ENCODE results near the gene LYAR.

Gene LYAR, protein sequence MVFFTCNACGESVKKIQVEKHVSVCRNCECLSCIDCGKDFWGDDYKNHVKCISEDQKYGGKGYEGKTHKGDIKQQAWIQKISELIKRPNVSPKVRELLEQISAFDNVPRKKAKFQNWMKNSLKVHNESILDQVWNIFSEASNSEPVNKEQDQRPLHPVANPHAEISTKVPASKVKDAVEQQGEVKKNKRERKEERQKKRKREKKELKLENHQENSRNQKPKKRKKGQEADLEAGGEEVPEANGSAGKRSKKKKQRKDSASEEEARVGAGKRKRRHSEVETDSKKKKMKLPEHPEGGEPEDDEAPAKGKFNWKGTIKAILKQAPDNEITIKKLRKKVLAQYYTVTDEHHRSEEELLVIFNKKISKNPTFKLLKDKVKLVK

DNA sequence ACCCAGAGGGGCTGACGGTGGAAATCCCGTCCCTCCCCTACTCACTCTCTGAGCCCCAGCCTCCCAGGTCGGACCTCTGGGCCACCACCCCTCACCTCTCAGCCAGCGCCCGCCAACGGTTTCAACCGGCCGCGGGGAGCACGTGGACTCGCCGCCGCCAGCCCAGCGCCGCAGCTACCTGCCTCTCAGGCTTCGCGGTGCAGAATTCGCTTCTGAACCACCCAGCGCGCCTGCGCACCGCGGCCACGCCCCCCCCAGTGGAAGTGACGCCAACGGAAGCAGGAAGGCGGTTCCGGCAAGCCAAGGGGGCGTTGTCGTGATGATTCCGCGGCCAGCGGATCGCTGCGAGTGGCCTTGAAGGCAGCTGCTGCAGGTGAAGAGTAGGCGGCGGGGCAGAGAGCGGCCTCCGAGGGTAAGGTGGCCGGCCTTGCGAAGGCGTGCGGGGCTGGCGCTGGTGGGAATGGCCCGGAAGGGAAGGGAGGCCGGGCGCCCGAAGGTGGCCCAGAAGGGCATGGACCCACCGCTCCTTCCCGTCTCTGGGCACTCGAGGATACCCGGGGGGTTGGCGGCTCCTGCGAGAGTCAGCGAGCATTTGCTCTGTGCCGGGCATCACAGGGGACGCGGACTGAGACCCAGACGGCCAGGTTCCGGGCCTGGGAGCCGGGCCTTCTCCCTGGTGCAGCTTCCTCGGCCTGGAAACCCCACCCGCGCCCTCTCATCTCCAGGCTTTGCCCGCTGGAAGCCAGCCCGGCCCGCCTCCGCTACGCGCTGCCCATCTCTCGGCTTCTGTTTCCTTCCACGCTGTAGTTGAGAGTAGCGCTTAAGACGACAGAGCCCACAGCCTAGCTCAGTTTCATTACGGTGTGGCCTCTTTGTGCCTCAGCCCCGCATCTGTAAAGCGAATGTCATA is at the start of gene LYAR, which contains the start of gene ZBTB49:
TSS of gene LYAR (minus strand) at position 214 of the 910 bp plus-strand sequence. CDS start 6,412 bp downstream, outside the sequence.
TSS of gene ZBTB49 (plus strand) at position 311 of the 910 bp plus-strand sequence. CDS start 9,695 bp downstream, outside the sequence.
- peaks cover 27% of the 10 kb centered on the region for H3K4me1 ChIP-seq (ENCODE audit: insufficient read depth, low read length, severe bottlenecking)
- H3F3A ChIP-seq (ENCODE audit: insufficient read depth, low read length) = no peaks in the 10 kb centered on the region
- peak within 1 kb of the TSS; percentile 100 for H3K4me3 ChIP-seq (ENCODE audit: low read depth, low read length, poor library complexity, severe bottlenecking)
- H3K9me2 ChIP-seq (ENCODE audit: low read depth, low read length) = no peaks in the 10 kb centered on the region
- H3K36me3 ChIP-seq (ENCODE audit: insufficient read depth, low read length) = peaks cover 17% of the 10 kb centered on the region
- no peak within 1 kb of the TSS for H2AFZ ChIP-seq (ENCODE audit: low read length)
- H3K4me2 ChIP-seq (ENCODE audit: low read length) = peak within 1 kb of the TSS; percentile 97
- H3K9ac ChIP-seq (ENCODE audit: low read length) = peak within 1 kb of the TSS; percentile 99
- H3K27me3 ChIP-seq (ENCODE audit: insufficient read depth, low read length) = no peaks in the 10 kb centered on the region
- TF ChIP-seq, protein P1, sequence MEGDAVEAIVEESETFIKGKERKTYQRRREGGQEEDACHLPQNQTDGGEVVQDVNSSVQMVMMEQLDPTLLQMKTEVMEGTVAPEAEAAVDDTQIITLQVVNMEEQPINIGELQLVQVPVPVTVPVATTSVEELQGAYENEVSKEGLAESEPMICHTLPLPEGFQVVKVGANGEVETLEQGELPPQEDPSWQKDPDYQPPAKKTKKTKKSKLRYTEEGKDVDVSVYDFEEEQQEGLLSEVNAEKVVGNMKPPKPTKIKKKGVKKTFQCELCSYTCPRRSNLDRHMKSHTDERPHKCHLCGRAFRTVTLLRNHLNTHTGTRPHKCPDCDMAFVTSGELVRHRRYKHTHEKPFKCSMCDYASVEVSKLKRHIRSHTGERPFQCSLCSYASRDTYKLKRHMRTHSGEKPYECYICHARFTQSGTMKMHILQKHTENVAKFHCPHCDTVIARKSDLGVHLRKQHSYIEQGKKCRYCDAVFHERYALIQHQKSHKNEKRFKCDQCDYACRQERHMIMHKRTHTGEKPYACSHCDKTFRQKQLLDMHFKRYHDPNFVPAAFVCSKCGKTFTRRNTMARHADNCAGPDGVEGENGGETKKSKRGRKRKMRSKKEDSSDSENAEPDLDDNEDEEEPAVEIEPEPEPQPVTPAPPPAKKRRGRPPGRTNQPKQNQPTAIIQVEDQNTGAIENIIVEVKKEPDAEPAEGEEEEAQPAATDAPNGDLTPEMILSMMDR (IDR thresholded peaks at IDR 0.05; ENCODE audit: low read length) = no peak
- no peak for TF ChIP-seq EZH2 (IDR thresholded peaks at IDR 0.05; ENCODE audit: borderline replicate concordance, low read length)
- peaks cover 22% of the 10 kb centered on the region for H3K79me2 ChIP-seq (ENCODE audit: insufficient read depth, low read length)
- H3K9me3 ChIP-seq (ENCODE audit: low read length) = no peaks in the 10 kb centered on the region
- no peaks in the 10 kb centered on the region for H4K20me1 ChIP-seq (ENCODE audit: insufficient read depth, low read length)
- H3K27ac ChIP-seq (ENCODE audit: low read depth, low read length, poor library complexity, severe bottlenecking) = no peak within 1 kb of the TSS

DNA sequence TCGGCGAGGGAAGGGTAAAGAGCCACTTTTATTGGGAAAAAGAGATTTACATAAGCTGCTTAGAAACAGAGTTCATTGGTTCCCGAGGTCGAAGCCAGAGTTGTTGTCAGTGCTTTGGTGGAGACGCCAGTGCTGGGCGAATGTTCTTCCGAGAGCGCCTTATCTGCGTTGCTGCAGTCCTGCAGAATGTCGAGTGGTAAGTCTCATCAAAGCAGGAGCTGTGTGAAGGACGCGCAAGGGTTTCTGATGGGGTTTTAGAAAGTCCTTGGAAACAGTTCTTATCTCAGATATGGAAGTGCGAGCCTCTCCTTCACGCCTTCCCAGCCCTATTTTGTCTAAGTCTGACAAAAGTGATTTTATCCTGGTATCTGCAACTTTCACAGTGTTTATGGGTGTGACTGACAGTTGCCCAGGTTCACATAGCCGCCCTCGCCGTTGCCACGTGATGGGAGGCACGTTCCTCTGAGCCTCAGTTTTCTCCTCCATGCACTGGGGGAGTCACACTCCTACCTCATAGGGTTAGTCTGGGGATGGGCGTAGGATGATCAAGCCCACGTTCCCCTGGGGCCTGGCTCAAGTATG is 49.6 kb upstream of the LYAR start:
- no peaks in the 10 kb centered on the region for H3K79me2 ChIP-seq (ENCODE audit: insufficient read depth, low read length)
- no peaks in the 10 kb centered on the region for H4K20me1 ChIP-seq (ENCODE audit: insufficient read depth, low read length)
- H3K27me3 ChIP-seq (ENCODE audit: insufficient read depth, low read length) = no peaks in the 10 kb centered on the region
- no peaks in the 10 kb centered on the region for H3F3A ChIP-seq (ENCODE audit: insufficient read depth, low read length)
- H3K4me2 ChIP-seq (ENCODE audit: low read length) = no peak overlapping the region
- H3K27ac ChIP-seq (ENCODE audit: low read depth, low read length, poor library complexity, severe bottlenecking) = no peak overlapping the region
- H2AFZ ChIP-seq (ENCODE audit: low read length) = no peak overlapping the region
- no peak overlapping the region for H3K9ac ChIP-seq (ENCODE audit: low read length)
- H3K9me3 ChIP-seq (ENCODE audit: low read length) = no peaks in the 10 kb centered on the region
- no peaks in the 10 kb centered on the region for H3K36me3 ChIP-seq (ENCODE audit: insufficient read depth, low read length)
- peaks cover 37% of the 10 kb centered on the region for H3K4me1 ChIP-seq (ENCODE audit: insufficient read depth, low read length, severe bottlenecking)
- TF ChIP-seq, protein P1 (IDR thresholded peaks at IDR 0.05; ENCODE audit: low read length) = no peak
- no peak for TF ChIP-seq EZH2 (IDR thresholded peaks at IDR 0.05; ENCODE audit: borderline replicate concordance, low read length)
- no peak overlapping the region for H3K4me3 ChIP-seq (ENCODE audit: low read depth, low read length, poor library complexity, severe bottlenecking)
- H3K9me2 ChIP-seq (ENCODE audit: low read depth, low read length) = no peaks in the 10 kb centered on the region

DNA sequence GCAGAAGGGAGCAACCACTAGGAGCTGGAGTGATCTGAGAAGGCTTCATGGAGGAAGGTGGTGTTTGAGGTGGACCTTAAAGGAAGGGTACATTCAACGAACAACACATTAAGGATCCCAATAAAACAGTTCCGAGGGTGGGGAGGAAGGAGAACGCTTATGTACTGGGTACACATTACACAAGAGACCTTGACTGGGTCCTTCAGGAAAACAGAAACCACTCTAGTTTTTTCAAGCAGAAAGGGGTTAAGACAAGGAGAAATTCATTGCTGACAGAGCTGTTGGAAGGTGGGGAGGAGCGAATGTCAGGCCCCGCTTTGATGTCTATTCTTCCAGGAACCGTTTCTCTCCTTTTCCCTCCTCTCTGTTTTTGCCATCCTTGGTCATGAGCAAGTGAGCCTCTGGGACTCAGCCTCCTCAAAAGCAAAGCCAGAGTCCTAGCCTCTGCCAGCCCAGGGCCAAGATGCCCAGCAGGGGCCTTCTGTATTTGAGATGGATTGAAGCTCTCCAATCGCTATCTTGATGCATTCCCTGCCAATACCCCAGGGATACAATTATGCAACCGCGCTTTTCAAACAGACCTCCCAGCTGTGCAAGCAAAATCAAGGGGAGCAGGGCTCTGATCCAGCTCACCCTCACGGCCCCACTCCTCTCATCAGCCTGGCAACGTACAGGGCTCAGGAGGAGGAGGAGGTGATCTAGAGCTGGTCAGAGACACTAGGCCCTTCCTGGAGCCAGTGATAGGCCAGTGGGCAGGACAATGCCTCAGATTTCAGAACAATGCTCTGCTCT is 48.5 kb upstream of the LYAR start:
- no peaks in the 10 kb centered on the region for H3K36me3 ChIP-seq (ENCODE audit: insufficient read depth, low read length)
- H3K9me3 ChIP-seq (ENCODE audit: low read length) = no peaks in the 10 kb centered on the region
- H3K4me3 ChIP-seq (ENCODE audit: low read depth, low read length, poor library complexity, severe bottlenecking) = no peak overlapping the region
- H3K79me2 ChIP-seq (ENCODE audit: insufficient read depth, low read length) = no peaks in the 10 kb centered on the region
- H2AFZ ChIP-seq (ENCODE audit: low read length) = no peak overlapping the region
- no peaks in the 10 kb centered on the region for H3K27me3 ChIP-seq (ENCODE audit: insufficient read depth, low read length)
- H3K9ac ChIP-seq (ENCODE audit: low read length) = no peak overlapping the region
- H3K4me2 ChIP-seq (ENCODE audit: low read length) = no peak overlapping the region
- peaks cover 37% of the 10 kb centered on the region for H3K4me1 ChIP-seq (ENCODE audit: insufficient read depth, low read length, severe bottlenecking)
- TF ChIP-seq, protein P1 (IDR thresholded peaks at IDR 0.05; ENCODE audit: low read length) = no peak
- no peak for TF ChIP-seq EZH2 (IDR thresholded peaks at IDR 0.05; ENCODE audit: borderline replicate concordance, low read length)
- H3F3A ChIP-seq (ENCODE audit: insufficient read depth, low read length) = no peaks in the 10 kb centered on the region
- H3K27ac ChIP-seq (ENCODE audit: low read depth, low read length, poor library complexity, severe bottlenecking) = peak overlapping the region; percentile 32
- H4K20me1 ChIP-seq (ENCODE audit: insufficient read depth, low read length) = no peaks in the 10 kb centered on the region
- no peaks in the 10 kb centered on the region for H3K9me2 ChIP-seq (ENCODE audit: low read depth, low read length)

All from OCI-LY1 (cell line).